ENCODE results near the gene LTA.

LTA gene

GRCh38 chr6:31580438-31580740, 8.3 kb downstream of the LTA start (continued):
- TF ChIP-seq POU6F1 (CRISPR knock-in tag; IDR thresholded peaks at IDR 0.05; ENCODE audit: borderline replicate concordance, low read depth) (no peak), SNAI2 (CRISPR knock-in tag; IDR thresholded peaks at IDR 0.05) (no peak), ZFP3 (CRISPR knock-in tag; IDR thresholded peaks at IDR 0.05) (no peak), ZNF565 (CRISPR knock-in tag; conservative IDR thresholded peaks at IDR 0.05; ENCODE audit: low read depth) (no peak)

DNA sequence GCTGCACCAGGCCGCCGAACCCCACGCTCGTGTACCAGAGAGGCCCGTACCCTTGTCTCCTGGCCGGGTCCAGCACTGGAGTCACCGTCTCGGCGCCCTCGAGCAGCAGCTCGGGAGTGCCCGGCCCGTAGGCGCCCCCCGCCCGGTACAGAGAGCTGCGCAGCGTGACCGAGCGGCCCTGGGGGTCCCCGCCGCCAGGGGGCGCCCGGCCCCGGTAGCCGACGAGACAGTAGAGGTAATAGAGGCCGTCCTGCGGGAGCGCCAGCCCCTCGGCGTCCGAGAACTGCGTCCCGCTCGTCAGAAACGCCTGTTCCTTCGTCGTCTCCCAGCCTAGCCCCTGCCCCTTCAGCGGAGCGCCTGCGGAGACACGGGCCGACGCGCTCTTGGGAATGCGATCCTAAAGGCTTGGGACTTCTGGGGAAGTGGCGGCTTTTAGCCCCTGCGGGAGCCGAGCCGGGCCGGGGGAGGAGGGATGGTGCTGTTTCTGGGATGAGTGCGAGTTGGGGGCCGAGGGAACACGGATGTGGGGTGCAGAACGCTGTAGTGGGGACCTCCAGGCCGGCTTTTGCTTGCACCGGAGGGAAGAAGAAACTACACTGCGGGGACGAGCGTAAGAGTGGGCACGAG, 8.8 kb downstream of the LTA start:
- peak; percentile 99 for ATAC-seq
- TF ChIP-seq ZNF8 (CRISPR knock-in tag; IDR thresholded peaks at IDR 0.05) (no peak), ZFP30 (CRISPR knock-in tag; IDR thresholded peaks at IDR 0.05) (no peak), ZC3H10 (CRISPR knock-in tag; IDR thresholded peaks at IDR 0.05) (no peak), ZNF70 (CRISPR knock-in tag; IDR thresholded peaks at IDR 0.05) (no peak), POU6F1 (CRISPR knock-in tag; IDR thresholded peaks at IDR 0.05; ENCODE audit: borderline replicate concordance, low read depth) (no peak), RARB (CRISPR knock-in tag; IDR thresholded peaks at IDR 0.05) (no peak), TCF4 (CRISPR knock-in tag; IDR thresholded peaks at IDR 0.05; ENCODE audit: borderline replicate concordance) (no peak), GLIS3 (CRISPR knock-in tag; IDR thresholded peaks at IDR 0.05) (no peak), PATZ1 (CRISPR knock-in tag; IDR thresholded peaks at IDR 0.05; ENCODE audit: borderline replicate concordance) (no peak), ZFP3 (CRISPR knock-in tag; IDR thresholded peaks at IDR 0.05) (no peak), OSR1 (CRISPR knock-in tag; IDR thresholded peaks at IDR 0.05) (no peak), SNAI2 (CRISPR knock-in tag; IDR thresholded peaks at IDR 0.05) (no peak), ZNF565 (CRISPR knock-in tag; conservative IDR thresholded peaks at IDR 0.05; ENCODE audit: low read depth) (no peak), TOX (CRISPR knock-in tag; IDR thresholded peaks at IDR 0.05; ENCODE audit: borderline replicate concordance) (no peak), PPARA (CRISPR knock-in tag; IDR thresholded peaks at IDR 0.05; ENCODE audit: borderline replicate concordance) (no peak)
- TF ChIP-seq, protein P1, sequence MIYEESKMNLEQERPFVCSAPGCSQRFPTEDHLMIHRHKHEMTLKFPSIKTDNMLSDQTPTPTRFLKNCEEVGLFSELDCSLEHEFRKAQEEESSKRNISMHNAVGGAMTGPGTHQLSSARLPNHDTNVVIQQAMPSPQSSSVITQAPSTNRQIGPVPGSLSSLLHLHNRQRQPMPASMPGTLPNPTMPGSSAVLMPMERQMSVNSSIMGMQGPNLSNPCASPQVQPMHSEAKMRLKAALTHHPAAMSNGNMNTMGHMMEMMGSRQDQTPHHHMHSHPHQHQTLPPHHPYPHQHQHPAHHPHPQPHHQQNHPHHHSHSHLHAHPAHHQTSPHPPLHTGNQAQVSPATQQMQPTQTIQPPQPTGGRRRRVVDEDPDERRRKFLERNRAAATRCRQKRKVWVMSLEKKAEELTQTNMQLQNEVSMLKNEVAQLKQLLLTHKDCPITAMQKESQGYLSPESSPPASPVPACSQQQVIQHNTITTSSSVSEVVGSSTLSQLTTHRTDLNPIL (CRISPR knock-in tag; IDR thresholded peaks at IDR 0.05; ENCODE audit: low read depth): no peak
- TF ChIP-seq, protein P2, sequence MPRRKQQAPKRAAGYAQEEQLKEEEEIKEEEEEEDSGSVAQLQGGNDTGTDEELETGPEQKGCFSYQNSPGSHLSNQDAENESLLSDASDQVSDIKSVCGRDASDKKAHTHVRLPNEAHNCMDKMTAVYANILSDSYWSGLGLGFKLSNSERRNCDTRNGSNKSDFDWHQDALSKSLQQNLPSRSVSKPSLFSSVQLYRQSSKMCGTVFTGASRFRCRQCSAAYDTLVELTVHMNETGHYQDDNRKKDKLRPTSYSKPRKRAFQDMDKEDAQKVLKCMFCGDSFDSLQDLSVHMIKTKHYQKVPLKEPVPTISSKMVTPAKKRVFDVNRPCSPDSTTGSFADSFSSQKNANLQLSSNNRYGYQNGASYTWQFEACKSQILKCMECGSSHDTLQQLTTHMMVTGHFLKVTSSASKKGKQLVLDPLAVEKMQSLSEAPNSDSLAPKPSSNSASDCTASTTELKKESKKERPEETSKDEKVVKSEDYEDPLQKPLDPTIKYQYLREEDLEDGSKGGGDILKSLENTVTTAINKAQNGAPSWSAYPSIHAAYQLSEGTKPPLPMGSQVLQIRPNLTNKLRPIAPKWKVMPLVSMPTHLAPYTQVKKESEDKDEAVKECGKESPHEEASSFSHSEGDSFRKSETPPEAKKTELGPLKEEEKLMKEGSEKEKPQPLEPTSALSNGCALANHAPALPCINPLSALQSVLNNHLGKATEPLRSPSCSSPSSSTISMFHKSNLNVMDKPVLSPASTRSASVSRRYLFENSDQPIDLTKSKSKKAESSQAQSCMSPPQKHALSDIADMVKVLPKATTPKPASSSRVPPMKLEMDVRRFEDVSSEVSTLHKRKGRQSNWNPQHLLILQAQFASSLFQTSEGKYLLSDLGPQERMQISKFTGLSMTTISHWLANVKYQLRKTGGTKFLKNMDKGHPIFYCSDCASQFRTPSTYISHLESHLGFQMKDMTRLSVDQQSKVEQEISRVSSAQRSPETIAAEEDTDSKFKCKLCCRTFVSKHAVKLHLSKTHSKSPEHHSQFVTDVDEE (CRISPR knock-in tag; IDR thresholded peaks at IDR 0.05): no peak

DNA sequence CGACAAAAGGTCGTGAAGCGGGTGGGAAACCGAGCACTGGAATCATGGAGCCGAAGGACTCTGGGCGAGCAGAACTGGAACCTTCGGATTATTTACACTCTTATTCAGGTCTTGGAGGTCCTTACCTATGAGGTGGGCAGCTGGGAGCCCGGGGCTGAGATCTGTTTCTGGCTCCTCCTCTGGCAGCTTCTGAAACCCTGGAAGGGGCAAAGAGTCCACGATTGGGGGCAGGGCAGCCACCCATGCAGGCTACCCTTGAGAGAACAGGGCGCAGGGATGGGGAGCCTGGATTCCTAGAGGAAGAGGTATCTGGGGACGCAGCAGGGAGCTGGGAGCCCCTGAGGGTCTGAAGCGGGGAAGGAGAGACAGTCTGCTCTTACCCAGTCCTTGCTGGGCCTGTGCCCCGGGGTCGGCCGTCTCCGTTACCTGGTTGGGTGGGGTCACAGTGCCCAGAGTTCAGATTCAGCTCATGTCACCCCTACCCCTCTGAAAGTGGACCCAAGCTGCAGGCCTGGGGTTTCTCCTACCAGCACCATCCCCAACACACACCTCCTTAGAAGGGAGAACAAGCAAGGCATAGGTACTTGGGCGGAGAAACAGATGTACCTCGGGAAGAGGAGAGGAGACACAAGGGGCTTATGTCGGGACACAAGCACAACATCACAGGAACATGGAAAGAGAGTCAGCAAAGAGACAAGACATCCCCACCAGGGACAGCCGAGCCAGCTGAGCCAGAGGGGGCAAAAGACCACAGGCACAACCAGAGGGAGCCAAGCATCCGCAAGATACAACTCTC, 9.5 kb downstream of the LTA start:
- TF ChIP-seq OSR1 (CRISPR knock-in tag; IDR thresholded peaks at IDR 0.05): no peak
- no peak for TF ChIP-seq ZNF8 (CRISPR knock-in tag; IDR thresholded peaks at IDR 0.05)
- TF ChIP-seq, protein P3, sequence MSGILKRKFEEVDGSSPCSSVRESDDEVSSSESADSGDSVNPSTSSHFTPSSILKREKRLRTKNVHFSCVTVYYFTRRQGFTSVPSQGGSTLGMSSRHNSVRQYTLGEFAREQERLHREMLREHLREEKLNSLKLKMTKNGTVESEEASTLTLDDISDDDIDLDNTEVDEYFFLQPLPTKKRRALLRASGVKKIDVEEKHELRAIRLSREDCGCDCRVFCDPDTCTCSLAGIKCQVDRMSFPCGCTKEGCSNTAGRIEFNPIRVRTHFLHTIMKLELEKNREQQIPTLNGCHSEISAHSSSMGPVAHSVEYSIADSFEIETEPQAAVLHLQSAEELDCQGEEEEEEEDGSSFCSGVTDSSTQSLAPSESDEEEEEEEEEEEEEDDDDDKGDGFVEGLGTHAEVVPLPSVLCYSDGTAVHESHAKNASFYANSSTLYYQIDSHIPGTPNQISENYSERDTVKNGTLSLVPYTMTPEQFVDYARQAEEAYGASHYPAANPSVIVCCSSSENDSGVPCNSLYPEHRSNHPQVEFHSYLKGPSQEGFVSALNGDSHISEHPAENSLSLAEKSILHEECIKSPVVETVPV (CRISPR knock-in tag; IDR thresholded peaks at IDR 0.05): no peak
- TF ChIP-seq POU6F1 (CRISPR knock-in tag; IDR thresholded peaks at IDR 0.05; ENCODE audit: borderline replicate concordance, low read depth): no peak
- no peak for TF ChIP-seq TOX (CRISPR knock-in tag; IDR thresholded peaks at IDR 0.05; ENCODE audit: borderline replicate concordance)
- TF ChIP-seq, protein P1 (CRISPR knock-in tag; IDR thresholded peaks at IDR 0.05; ENCODE audit: low read depth): no peak
- TF ChIP-seq RARB (CRISPR knock-in tag; IDR thresholded peaks at IDR 0.05): no peak
- peak; percentile 21 for ATAC-seq

All from SK-N-SH treated with all-trans-retinoic acid at 6 μM for 48 hours (cell line).